ENCODE results near the gene MTHFD1. TPM values are rescaled to one million over a fixed set of nuclear protein-coding genes. Genes with fewer than 3 reads are reported as not detected.

The MTHFD1 gene
- total and polyA plus RNA-seq, 9 of the 15 experiments (the other 6 are each of a cell fraction or from before 2014, with no cell fraction given) = 66.7 to 158 (median 90.9) TPM

- TF ChIP-seq ZNF584 (CRISPR knock-in tag; IDR thresholded peaks at IDR 0.05; ENCODE audit: low read depth) (no peak), LEF1 (IDR thresholded peaks at IDR 0.05) (no peak), DIDO1 (tag; IDR thresholded peaks at IDR 0.05; ENCODE audit: low read depth) (no peak)
- TF ChIP-seq, protein P1, sequence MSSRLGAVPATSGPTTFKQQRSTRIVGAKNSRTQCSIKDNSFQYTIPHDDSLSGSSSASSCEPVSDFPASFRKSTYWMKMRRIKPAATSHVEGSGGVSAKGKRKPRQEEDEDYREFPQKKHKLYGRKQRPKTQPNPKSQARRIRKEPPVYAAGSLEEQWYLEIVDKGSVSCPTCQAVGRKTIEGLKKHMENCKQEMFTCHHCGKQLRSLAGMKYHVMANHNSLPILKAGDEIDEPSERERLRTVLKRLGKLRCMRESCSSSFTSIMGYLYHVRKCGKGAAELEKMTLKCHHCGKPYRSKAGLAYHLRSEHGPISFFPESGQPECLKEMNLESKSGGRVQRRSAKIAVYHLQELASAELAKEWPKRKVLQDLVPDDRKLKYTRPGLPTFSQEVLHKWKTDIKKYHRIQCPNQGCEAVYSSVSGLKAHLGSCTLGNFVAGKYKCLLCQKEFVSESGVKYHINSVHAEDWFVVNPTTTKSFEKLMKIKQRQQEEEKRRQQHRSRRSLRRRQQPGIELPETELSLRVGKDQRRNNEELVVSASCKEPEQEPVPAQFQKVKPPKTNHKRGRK (tag; IDR thresholded peaks at IDR 0.05) = no peak
Measured at GRCh38 chr14:64503434-64504309, 115.5 kb downstream of the MTHFD1 start, which contains the start of gene ZBTB25 (continued).

GRCh38 chr14:64504310-64504896 lies 116.2 kb downstream of the MTHFD1 start, which contains the start of gene ZBTB1:
Gene ZBTB1 (plus strand): TSS chr14:64504770. CDS start chr14:64521505, 16,735 bp downstream.
- Histone ChIP-seq H3K4me3 (peak within 1 kb of the TSS; percentile 64), H3K9me3 (replicated peaks; ENCODE audit: control insufficient read depth, insufficient read depth, low read depth, low read length) (no peaks in the 10 kb centered on the region), H3K36me3 (ENCODE audit: control insufficient read depth, insufficient read depth, low read length) (no peaks in the 10 kb centered on the region; the same call in 2 of the 3 replicates), H3K9me1 (ENCODE audit: control insufficient read depth, insufficient read depth, low read length) (no peaks in the 10 kb centered on the region), H4K20me1 (replicated peaks; ENCODE audit: control insufficient read depth, insufficient read depth, low read length) (no peaks in the 10 kb centered on the region), H3K27me3 (ENCODE audit: control insufficient read depth in 2 of 2, insufficient read depth in 2 of 2, low read length in 2 of 2) (no peaks in the 10 kb centered on the region), H3K4me2 (ENCODE audit: insufficient read depth, low read length) (peak within 1 kb of the TSS; percentile 78), H3K4me1 (replicated peaks in 1 of 2; ENCODE audit: control insufficient read depth in 2 of 2, insufficient read depth in 2 of 2, low read length in 2 of 2) (peaks cover 25 to 41% of the 10 kb centered on the region in 2 experiments), H3K27ac (ENCODE audit: extremely low read depth, low read depth, low read length) (peak within 1 kb of the TSS; percentile 91), H3K9ac (ENCODE audit: insufficient read depth in 1 of 2, low read depth in 2 of 2, low read length in 2 of 2) (peak within 1 kb of the TSS; percentile 85 to 89), H2AFZ (ENCODE audit: low read depth, low read length) (peak within 1 kb of the TSS; percentile 90), H3K79me2 (ENCODE audit: control insufficient read depth, insufficient read depth, low read length) (peaks cover 56% of the 10 kb centered on the region)
- DNase-seq (ENCODE audit: extremely low read depth in 1 of 4, low spot score in 3 of 4) (peak; percentile 48 to 71 (median 52)), ATAC-seq (peak; percentile 70), FAIRE-seq (no peak)
- intact Hi-C loops (cut with micrococcal nuclease) = no loop called here
- in situ Hi-C loops (cut with MboI) = no loop called here
- no TSS peak for BruUV-seq (replicated peaks)
- ChIA-PET POLR2A (interaction anchor here (0.7 to 1.9 kb wide), 2 partner anchors 11 to 130 kb away, joined by 3 to 4 read pairs; no protein-coding TSS in a partner anchor), CTCF (ENCODE audit: low intra/inter-chr PET ratio) (no interaction called here)
- WGBS (ENCODE audit: insufficient coverage, low coverage, missing lambda C conversion rate) = 3% methylated on average over 20 of the region's 63 CpGs
- TF ChIP-seq POLR2A (conservative IDR thresholded peaks at IDR 0.05) (peak; percentile 54; the same call in 1 of the 2 replicates), POLR2G (IDR thresholded peaks at IDR 0.05; ENCODE audit: low read depth, low read length) (peak; percentile 87), GABPB2 (CRISPR knock-in tag; conservative IDR thresholded peaks at IDR 0.05) (no peak), ZNF239 (CRISPR knock-in tag; IDR thresholded peaks at IDR 0.05) (no peak), BCOR (IDR thresholded peaks at IDR 0.05) (no peak), ATF7 (IDR thresholded peaks at IDR 0.05) (peak; percentile 50), FOXA3 (CRISPR knock-in tag; conservative IDR thresholded peaks at IDR 0.05 in 1 of 2, IDR thresholded peaks at IDR 0.05 in 1 of 2) (peak; percentile 74 to 95), ZNF766 (CRISPR knock-in tag; conservative IDR thresholded peaks at IDR 0.05) (no peak), ZNF175 (CRISPR knock-in tag; IDR thresholded peaks at IDR 0.05; ENCODE audit: low read depth) (no peak), EGR1 (conservative IDR thresholded peaks at IDR 0.05) (peak; percentile 68), TAF1 (IDR thresholded peaks at IDR 0.05; ENCODE audit: control insufficient read depth, extremely low read depth, insufficient read depth, low read length, severe bottlenecking) (peak; percentile 65), ELF1 (tag; IDR thresholded peaks at IDR 0.05) (peak; percentile 36; the same call in 1 of the 2 replicates)
- TF ChIP-seq, protein P2, sequence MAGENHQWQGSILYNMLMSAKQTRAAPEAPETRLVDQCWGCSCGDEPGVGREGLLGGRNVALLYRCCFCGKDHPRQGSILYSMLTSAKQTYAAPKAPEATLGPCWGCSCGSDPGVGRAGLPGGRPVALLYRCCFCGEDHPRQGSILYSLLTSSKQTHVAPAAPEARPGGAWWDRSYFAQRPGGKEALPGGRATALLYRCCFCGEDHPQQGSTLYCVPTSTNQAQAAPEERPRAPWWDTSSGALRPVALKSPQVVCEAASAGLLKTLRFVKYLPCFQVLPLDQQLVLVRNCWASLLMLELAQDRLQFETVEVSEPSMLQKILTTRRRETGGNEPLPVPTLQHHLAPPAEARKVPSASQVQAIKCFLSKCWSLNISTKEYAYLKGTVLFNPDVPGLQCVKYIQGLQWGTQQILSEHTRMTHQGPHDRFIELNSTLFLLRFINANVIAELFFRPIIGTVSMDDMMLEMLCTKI (IDR thresholded peaks at IDR 0.05; ENCODE audit: partially characterized antibody) = no peak
